Pancreas (tissue), 10 donors: ENCODE data around the gene WNK2. TPM values are rescaled to one million over a fixed set of nuclear protein-coding genes. Genes with fewer than 3 reads are reported as not detected.
"Not testable (repeated sequence)": the region's sequence is repeated elsewhere in the genome, so short reads cannot be mapped to it uniquely, and the experiment has no call there.

Source experiments
- ATAC-seq, 4 donors: fragments of 200-7000 bp; cut with Tn5 transposase; one replicate each; pipeline versions ENCODE4 v1.8.0 to v1.9.1; 2020; ENCODE audit warnings: mild to moderate bottlenecking in 4 of 4, moderate library complexity in 4 of 4
- DNase-seq, 6 donors: peaks; one replicate each; pipeline ENCODE4 v3.0.0-alpha.2; 2020
- FAIRE-seq: peaks from 2 replicates; lab custom pipeline; 2012; peaks lifted over from hg19 to GRCh38; lab: Jason Lieb, UNC
- H3K27ac ChIP-seq, 4 donors: fragments of 200-600 bp; sonication (generic); 1 replicate in 3 of 4; 2 replicates in 1 of 4; pipeline versions ENCODE4 v1.5.0 to v1.8.0; 2020
- H3K27me3 ChIP-seq, 4 donors: fragments of 200-600 bp; one replicate each; pipeline ENCODE4 v1.8.0; 2021
- H3K36me3 ChIP-seq, 3 donors: fragments of 200-600 bp; sonication (generic) in 1 of 3; one replicate each; pipeline versions ENCODE4 v1.5.0 to v1.8.0; 2020 to 2021
- H3K4me1 ChIP-seq, 3 donors: fragments of 200-600 bp; one replicate each; pipeline ENCODE4 v1.8.0; 2021
- H3K4me3 ChIP-seq, 4 donors: fragments of 200-600 bp; sonication (generic) in 2 of 4; one replicate each; pipeline versions ENCODE4 v1.5.0 to v1.8.0; 2020 to 2021
- H3K9me3 ChIP-seq, 4 donors: fragments of 200-600 bp; one replicate each; pipeline ENCODE4 v1.8.0; 2021
- CTCF ChIP-seq, 4 donors: fragments of 200-600 bp; sonication (generic) in 3 of 4; IDR thresholded peaks; one replicate each; pipeline versions ENCODE4 v1.5.0 to v1.8.0; 2021; ENCODE audit warnings: antibody characterized with exemption in 4 of 4
- WGBS, 2 donors: extraction: QIAGEN DNeasy Blood & Tissue Kit; methylation state at CpG; one replicate each; pipeline ENCODE4 v1.1.7; 2013; 5-methylcytosine and 5-hydroxymethylcytosine counted together
- intact Hi-C, 3 donors: fragments of 100-400 bp; cut with DNase I; formaldehyde crosslinking; loops; one replicate each; pipeline versions ENCODE4 v1.11.1 to v1.14.2; 2022
- polyA plus RNA-seq, 2 donors: library from polyadenylated mRNA; stranded (reverse); fragments of 200-250 nt; gene quantifications; one replicate each; pipeline ENCODE4 v1.2.3, GENCODE V29; 2013
- total RNA-seq, 6 donors: library from RNA; stranded (reverse); fragmentation: NEBNext Ultra II Directional in 4 of 6; extraction: Animal tissue kit (Norgen Biotek cat#: 25700) in 4 of 6; gene quantifications; one replicate each; pipeline versions ENCODE4 v1.2.1 to v1.2.4, GENCODE V29; 2021 to 2023
- donor health status: healthy with polysubstance abuse.
- donor health status: DM: no; HTN: no; CAD: no; lungs with moderate emphysema.
- donor health status: DM: no; HTN: no; CAD: no.
- donor health status: control.
- donor health status: control.
- donor health status: Bipolar disorder and iron deficiency.
- donor health status: DM: yes; HTN: yes; CAD: no.
- donor health status: DM: no; HTN: no; CAD: no.
- donor health status: DM: no; HTN: no; CAD: no.
- donor health status: DM: yes; HTN: yes; CAD: no.

The WNK2 gene
- total and polyA plus RNA-seq, 8 donors, result 53.5 to 121 (median 89.4) TPM

GRCh38 chr9:93345643-93346230 lies 161.8 kb downstream of the WNK2 start:
- Histone ChIP-seq H3K4me3 (peak overlapping the region in 1 of 4 donors; percentile 45), H3K9me3 (no peaks in the 10 kb centered on the region), H3K27ac (no peak overlapping the region), H3K27me3 (peaks cover 0 to 6% (median 0%) of the 10 kb centered on the region in 4 donors), H3K36me3 (no peaks in the 10 kb centered on the region), H3K4me1 (no peaks in the 10 kb centered on the region)
- ATAC-seq (no peak), DNase-seq (no peak), FAIRE-seq (no peak)
- WGBS, 2 donors, result 61 to 62% methylated on average over 19 of the region's 19 CpGs
- intact Hi-C loops, result no loop called here
- TF ChIP-seq CTCF (IDR thresholded peaks at IDR 0.05), result no peak

- WGBS, 2 donors, result 28 to 31% methylated on average over 49 to 66 of the region's 66 CpGs
- Histone ChIP-seq H3K27me3 (peaks cover 0 to 6% (median 0%) of the 10 kb centered on the region in 4 donors), H3K27ac (no peak overlapping the region), H3K4me3 (peak overlapping the region in 3 of 4 donors; percentile 6 to 45 (median 14)), H3K36me3 (no peaks in the 10 kb centered on the region), H3K4me1 (no peaks in the 10 kb centered on the region), H3K9me3 (no peaks in the 10 kb centered on the region)
- no peak for TF ChIP-seq CTCF (IDR thresholded peaks at IDR 0.05)
- intact Hi-C loops, result no loop called here
- ATAC-seq (peak in 3 of 4 donors; percentile 35 to 52 (median 42)), DNase-seq (peak in 1 of 6 donors; percentile 61), FAIRE-seq (no peak)
These were observed 162.5 kb downstream of the WNK2 start for GRCh38 chr9:93346231-93347112.

- DNase-seq, H3K27me3 ChIP-seq, H3K9me3 ChIP-seq, H3K4me1 ChIP-seq, intact Hi-C loops, H3K27ac ChIP-seq, H3K4me3 ChIP-seq, FAIRE-seq, ATAC-seq, H3K36me3 ChIP-seq: not testable (repeated sequence)
- WGBS, 2 donors, result 89 to 94% methylated on average over 8 to 9 of the region's 9 CpGs
These were observed 163.5 kb downstream of the WNK2 start for GRCh38 chr9:93347371-93347975.

- FAIRE-seq, ATAC-seq, H3K9me3 ChIP-seq, H3K27ac ChIP-seq, H3K4me3 ChIP-seq, H3K27me3 ChIP-seq, intact Hi-C loops, H3K36me3 ChIP-seq, DNase-seq, H3K4me1 ChIP-seq: not testable (repeated sequence)
- 92 to 96% methylated on average over 14 of the region's 14 CpGs for WGBS, 2 donors
These were observed 169.7 kb downstream of the WNK2 start for GRCh38 chr9:93353413-93354310.

- ATAC-seq (no peak), DNase-seq (no peak), FAIRE-seq (no peak)
- Histone ChIP-seq H3K4me1 (no peaks in the 10 kb centered on the region), H3K4me3 (no peak overlapping the region), H3K36me3 (no peaks in the 10 kb centered on the region), H3K27ac (no peak overlapping the region), H3K9me3 (no peaks in the 10 kb centered on the region), H3K27me3 (no peaks in the 10 kb centered on the region)
- 91 to 92% methylated on average over 4 of the region's 4 CpGs for WGBS, 2 donors
- intact Hi-C loops, result no loop called here
- no peak for TF ChIP-seq CTCF (IDR thresholded peaks at IDR 0.05)
These were observed 170.5 kb downstream of the WNK2 start for GRCh38 chr9:93354451-93354850.
